K562 (cell line): ENCODE results near the gene SGMS1. TPM values are rescaled to one million over a fixed set of nuclear protein-coding genes. Genes with fewer than 3 reads are reported as not detected.

Source experiments
- E2F6 ChIP-seq, 2 experiments: IDR thresholded peaks; 2 replicates each; pipeline ENCODE4 v1.6.1; 2011; ENCODE audit warnings: borderline replicate concordance in 1 of 2, control low read depth in 1 of 2, low read depth in 1 of 2, low read length in 1 of 2, mild to moderate bottlenecking in 1 of 2, mixed read lengths in 1 of 2, moderate library complexity in 1 of 2; ENCODE audit not compliant: insufficient read depth in 1 of 2, insufficient read length in 1 of 2, poor library complexity in 1 of 2, severe bottlenecking in 1 of 2; ENCODE audit errors: extremely low read depth in 1 of 2
- FOXO4 ChIP-seq: fragments of 450-650 bp; formaldehyde crosslinking; IDR thresholded peaks from 2 replicates; pipeline ENCODE4 v1.4.0; 2020; ENCODE audit warnings: mild to moderate bottlenecking, moderate library complexity
- ILK ChIP-seq: fragments of 450-650 bp; IDR thresholded peaks from 2 replicates; pipeline ENCODE4 v1.6.1; 2016; ENCODE audit warnings: missing genetic modification characterization, low read depth, mild to moderate bottlenecking, missing compliant biosample characterization, moderate library complexity, borderline replicate concordance
- NEUROD1 ChIP-seq: fragments of 150-350 bp; IDR thresholded peaks from 2 replicates; pipeline ENCODE4 v1.6.1; 2014; ENCODE audit warnings: borderline replicate concordance, low read length, low read depth; ENCODE audit not compliant: partially characterized antibody
- POU5F1 ChIP-seq: fragments of 150-350 bp; IDR thresholded peaks from 2 replicates; pipeline ENCODE4 v1.6.1; 2014; ENCODE audit warnings: borderline replicate concordance, low read length, low read depth, mild to moderate bottlenecking; ENCODE audit not compliant: partially characterized antibody
- PRDM10 ChIP-seq: fragments of 450-650 bp; IDR thresholded peaks from 2 replicates; pipeline ENCODE4 v1.6.1; 2018; ENCODE audit not compliant: partially characterized antibody
- RNF219 ChIP-seq: fragments of 250-450 bp; sonication (Bioruptor Pico); IDR thresholded peaks from 2 replicates; pipeline ENCODE4 v1.5.0; 2022; ENCODE audit warnings: mild to moderate bottlenecking
- SUPT5H ChIP-seq: fragments of 450-650 bp; IDR thresholded peaks from 2 replicates; pipeline ENCODE4 v1.6.1; 2016
- TCF15 ChIP-seq: fragments of 250-450 bp; sonication (Bioruptor Pico); IDR thresholded peaks from 2 replicates; pipeline ENCODE4 v1.8.0; 2022; ENCODE audit warnings: moderate library complexity, mild to moderate bottlenecking, inconsistent platforms
- U2AF1 ChIP-seq: fragments of 200-400 bp; formaldehyde crosslinking; optimal IDR thresholded peaks from 2 replicates; pipeline ENCODE3; 2017; ENCODE audit warnings: mild to moderate bottlenecking, low read depth, low read length, moderate library complexity
- ZBTB12 ChIP-seq: fragments of 250-450 bp; sonication (Bioruptor Pico); IDR thresholded peaks from 2 replicates; pipeline ENCODE4 v1.4.0; 2020
- ZBTB34 ChIP-seq: fragments of 250-450 bp; sonication (Bioruptor Pico); IDR thresholded peaks from 2 replicates; pipeline ENCODE4 v1.8.0; 2021; ENCODE audit warnings: mild to moderate bottlenecking, moderate library complexity
- polyA plus RNA-seq, 8 experiments: library from polyadenylated mRNA; depleted of rRNA in 4 of 8; stranded (reverse) in 5 of 8; unstranded in 3 of 8; fragments of >200 nt; fragmentation: Nextera tagmentation in 2 of 8; fragmentation: Illumina TruSeq in 1 of 8; extraction: Ambion mirVana in 2 of 8; extraction: Trizol in 1 of 8; gene quantifications; 2 replicates each; pipeline versions ENCODE4 v1.2.1 to v1.2.3, GENCODE V29; 2011 to 2014; ENCODE audit warnings: inconsistent platforms in 1 of 8, missing spikeins in 1 of 8
- total RNA-seq, 7 experiments: library from RNA; depleted of rRNA in 6 of 7; stranded (reverse); fragments of >200 nt in 6 of 7; fragmentation: Illumina TruSeq in 2 of 7; extraction: Trizol in 2 of 7; gene quantifications; 2 replicates each; pipeline versions ENCODE4 v1.2.1 to v1.2.3, GENCODE V29; 2011 to 2021; ENCODE audit warnings: low replicate concordance in 1 of 7

The SGMS1 gene
- total and polyA plus RNA-seq, 9 of the 15 experiments (the other 6 are each of a cell fraction or from before 2014, with no cell fraction given), result 22.6 to 232 (median 82.2) TPM

GRCh38 chr10:50326757-50327701 lies 296.7 kb downstream of the SGMS1 start (continued):
- no peak for TF ChIP-seq PRDM10
- no peak for TF ChIP-seq NEUROD1
- no peak for TF ChIP-seq RNF219 (CRISPR knock-in tag)
- TF ChIP-seq TCF15 (CRISPR knock-in tag), result no peak
- no peak for TF ChIP-seq ILK (tag)
- peak in 1 of 2 experiments; percentile 8 for TF ChIP-seq E2F6 (IDR thresholded peaks at IDR 0.05; ENCODE audit: borderline replicate concordance in 1 of 2, extremely low read depth in 1 of 2, insufficient read depth in 1 of 2, insufficient read length in 1 of 2, low read depth in 1 of 2, low read length in 1 of 2, poor library complexity in 1 of 2, severe bottlenecking in 1 of 2)
- no peak for TF ChIP-seq POU5F1
- TF ChIP-seq ZBTB34 (CRISPR knock-in tag), result 0 out of 2 replicates have a peak, but pooled peaks have one; percentile 32
- TF ChIP-seq ZBTB12 (CRISPR knock-in tag), result no peak
- TF ChIP-seq FOXO4, result 0 out of 2 replicates have a peak, but pooled peaks have one; percentile 24
- TF ChIP-seq U2AF1, result no peak
- TF ChIP-seq SUPT5H, result no peak
